Medulla oblongata (tissue), 1 donor: ENCODE results near the gene GRIA4.
A peak's percentile ranks its signal among the peaks of the same experiment; 100 is the strongest.
"Not testable (repeated sequence)": the region's sequence is repeated elsewhere in the genome, so short reads cannot be mapped to it uniquely, and the experiment has no call there.

Experiments
- DNase-seq: peaks from one replicate; pipeline ENCODE4 v3.0.0-alpha.2; 2015; ENCODE audit errors: extremely low spot score

GRIA4 gene

GRCh38 chr11:106001304-106002012 lies 391.6 kb downstream of the GRIA4 start:
- DNase-seq = no peak

DNA sequence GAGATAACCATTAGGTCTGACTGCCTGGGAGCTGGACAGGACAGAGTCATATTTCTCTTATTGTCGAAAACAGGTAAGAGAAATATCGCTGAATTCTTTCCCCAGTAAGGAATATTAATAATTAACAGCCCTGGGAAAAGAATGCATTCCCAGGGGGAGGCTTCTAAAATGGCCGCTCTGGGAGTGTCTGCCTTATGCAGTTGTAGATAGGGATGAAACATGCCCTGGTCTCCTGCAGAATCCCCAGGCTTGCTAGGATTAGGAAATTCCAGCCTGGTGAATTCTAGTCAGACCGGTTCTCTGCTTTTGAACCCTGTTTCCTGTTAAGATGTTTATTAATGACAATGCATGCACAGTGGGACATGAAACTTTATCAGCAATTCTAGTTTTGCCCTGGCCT lies 393.2 kb downstream of the GRIA4 start:
- not testable (repeated sequence) for DNase-seq

DNA sequence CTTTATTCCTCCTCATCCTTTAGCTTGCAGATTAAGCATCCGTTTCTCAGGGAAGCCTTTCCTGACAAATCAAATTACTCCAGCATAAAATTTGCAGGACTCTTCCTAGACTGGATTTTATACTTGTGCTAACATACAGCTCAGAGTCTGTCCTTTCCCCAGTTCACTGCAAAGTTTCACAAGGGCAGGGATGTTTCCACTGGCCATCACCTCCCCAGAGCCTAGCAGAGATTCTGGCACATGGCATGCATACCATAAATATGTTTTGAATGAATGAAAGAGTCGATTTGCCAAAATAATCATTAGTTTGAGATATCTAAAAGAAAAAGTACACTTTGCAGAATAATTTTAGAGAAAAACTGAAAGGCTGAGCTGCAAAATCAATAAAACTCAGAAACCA lies 401.6 kb downstream of the GRIA4 start:
- no peak for DNase-seq

- DNase-seq = peak; percentile 26
These were observed 402.9 kb downstream of the GRIA4 start for GRCh38 chr11:106012744-106013143.

DNA sequence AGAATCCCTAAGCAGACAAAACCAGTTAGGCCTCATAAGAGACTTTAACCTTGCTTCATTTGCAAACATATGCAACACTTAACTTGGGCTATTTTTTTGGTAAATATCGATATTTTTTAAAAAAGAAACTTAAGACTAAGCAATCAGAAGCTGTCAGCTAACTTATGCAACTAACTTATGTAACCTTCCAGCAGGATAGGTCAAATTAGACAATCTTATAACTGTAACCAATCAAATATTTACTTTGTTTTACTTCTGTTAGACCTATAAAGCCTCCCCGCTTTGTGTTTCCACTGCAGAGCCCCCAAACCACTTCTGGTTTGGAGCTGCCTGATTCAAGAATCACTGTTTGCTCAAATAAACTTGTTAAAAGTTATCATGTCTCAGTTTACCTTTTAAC lies 404.2 kb downstream of the GRIA4 start:
- DNase-seq = no peak

DNA sequence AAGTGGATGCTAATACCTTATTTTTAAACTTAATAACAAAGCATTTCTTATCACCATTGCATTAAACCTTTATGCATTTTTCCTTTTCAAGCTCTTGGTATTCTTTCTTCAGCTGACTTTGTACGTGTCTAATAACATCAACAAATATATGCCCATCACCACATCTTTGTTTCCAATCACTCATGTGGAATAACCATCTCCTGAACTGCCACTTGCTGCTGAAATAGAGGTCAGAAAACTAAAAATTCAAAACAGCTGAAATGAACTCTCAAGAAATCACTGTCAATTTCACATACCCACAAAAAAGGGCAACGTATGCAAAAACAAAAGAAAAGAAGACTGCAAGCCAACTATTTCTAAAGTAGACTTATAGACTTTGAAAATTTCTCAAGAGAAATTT lies 404.7 kb downstream of the GRIA4 start:
- no peak for DNase-seq

GRCh38 chr11:106015066-106015465 lies 405.2 kb downstream of the GRIA4 start:
- no peak for DNase-seq

GRCh38 chr11:106017093-106017492 lies 407.2 kb downstream of the GRIA4 start:
- no peak for DNase-seq

DNA sequence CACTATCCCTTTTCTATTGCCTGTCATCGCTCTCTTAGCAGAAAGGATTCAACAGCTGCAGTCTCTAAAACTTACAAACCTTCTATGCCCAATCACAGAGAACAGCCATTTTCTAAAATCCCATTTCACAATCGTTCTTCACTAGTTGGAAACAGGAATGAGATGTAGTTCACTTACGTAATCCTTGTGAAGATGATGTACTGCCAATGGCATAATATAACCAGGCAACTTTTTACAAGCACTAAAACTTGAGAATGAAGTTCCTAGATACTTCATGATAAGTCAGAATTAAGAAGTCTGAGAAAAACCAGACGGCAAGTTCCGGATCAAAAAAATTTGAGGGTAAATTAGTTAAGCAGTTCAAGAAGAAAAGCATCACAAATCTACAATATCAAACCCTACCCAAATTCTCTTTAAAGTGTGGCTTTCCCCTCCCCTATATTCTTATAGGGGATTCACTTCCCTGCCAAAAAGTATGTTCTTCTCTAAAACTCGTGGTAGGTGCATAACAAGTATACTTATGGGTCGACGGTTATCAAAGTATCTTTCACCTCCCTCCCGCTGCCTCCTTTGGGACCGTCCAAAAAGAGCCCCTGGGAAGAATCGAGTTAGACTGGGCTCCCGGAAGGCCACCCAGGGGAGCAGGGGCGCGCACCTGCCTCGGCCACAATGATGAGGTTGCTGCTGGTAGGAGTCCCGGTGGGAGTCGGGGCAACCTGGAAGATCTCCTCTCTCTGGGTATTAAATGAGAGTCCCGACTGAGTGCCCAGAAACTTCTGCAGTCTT lies 411.5 kb downstream of the GRIA4 start:
- peak; percentile 23 for DNase-seq

GRCh38 chr11:106021967-106022794 lies 412.3 kb downstream of the GRIA4 start, which contains the start of gene MSANTD4:
MSANTD4 (minus strand) TSS chr11:106022240; CDS start chr11:106010917, 11,323 bp downstream.
- peak; percentile 100 for DNase-seq

DNA sequence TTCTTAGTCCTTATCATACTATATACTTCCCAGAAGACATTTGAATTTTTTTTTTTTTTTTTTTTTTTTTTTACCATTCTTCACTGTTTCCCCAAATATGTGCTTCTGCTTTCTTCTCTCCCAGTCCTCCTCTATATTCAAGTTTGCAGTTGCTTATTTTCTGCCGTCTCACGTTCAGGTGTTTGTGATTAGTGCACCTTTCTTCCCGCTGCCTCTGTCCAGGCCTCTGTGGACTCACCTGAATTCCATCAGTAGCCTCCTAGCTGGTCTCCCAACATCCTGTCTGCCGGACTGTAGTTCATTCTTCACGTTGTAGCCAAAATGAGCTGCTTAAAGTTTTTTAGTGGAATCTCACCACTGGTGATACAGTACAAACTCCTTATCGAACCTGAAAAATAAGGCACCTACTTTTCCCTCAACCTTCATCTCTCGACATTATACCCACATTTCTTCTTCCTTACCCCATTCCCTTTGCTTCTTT lies 413.0 kb downstream of the GRIA4 start:
- peak; percentile 23 for DNase-seq

- no peak for DNase-seq
These were observed 420.7 kb downstream of the GRIA4 start for GRCh38 chr11:106030609-106031008.

- DNase-seq = no peak
These were observed 421.4 kb downstream of the GRIA4 start for GRCh38 chr11:106031202-106031810.
